8988T (cell line): Measurements from ENCODE around the gene MANBA.
"Not testable (repeated sequence)": the region's sequence is repeated elsewhere in the genome, so short reads cannot be mapped to it uniquely, and the experiment has no call there.

ENCODE experiments used
- DNase-seq: peaks from one replicate; pipeline ENCODE4 v3.0.0; 2011

MANBA gene

GRCh38 chr4:102718833-102719575 lies 41.8 kb downstream of the MANBA start:
- DNase-seq: not testable (repeated sequence)

GRCh38 chr4:102717448-102718092 lies 43.2 kb downstream of the MANBA start:
- DNase-seq: no peak

GRCh38 chr4:102715057-102715456 lies 45.7 kb downstream of the MANBA start:
- no peak for DNase-seq

- not testable (repeated sequence) for DNase-seq
Measured at GRCh38 chr4:102713774-102714173, 47.0 kb downstream of the MANBA start.

GRCh38 chr4:102713096-102713495 lies 47.7 kb downstream of the MANBA start:
- DNase-seq: no peak

- DNase-seq: no peak
Measured at GRCh38 chr4:102710986-102711385, 49.8 kb downstream of the MANBA start.

GRCh38 chr4:102709060-102709459 lies 51.7 kb downstream of the MANBA start:
- DNase-seq: not testable (repeated sequence)

GRCh38 chr4:102707150-102707549 lies 53.6 kb downstream of the MANBA start:
- DNase-seq: no peak

GRCh38 chr4:102705391-102705935 lies 55.3 kb downstream of the MANBA start:
- no peak for DNase-seq

GRCh38 chr4:102696758-102697157 lies 64.0 kb downstream of the MANBA start:
- no peak for DNase-seq

GRCh38 chr4:102694791-102695190 lies 66.0 kb downstream of the MANBA start:
- DNase-seq: no peak

GRCh38 chr4:102693861-102694260 lies 66.9 kb downstream of the MANBA start:
- DNase-seq: no peak

GRCh38 chr4:102693262-102693850 lies 67.4 kb downstream of the MANBA start:
- no peak for DNase-seq

GRCh38 chr4:102692474-102692873 lies 68.3 kb downstream of the MANBA start:
- no peak for DNase-seq

GRCh38 chr4:102687982-102688433 lies 72.8 kb downstream of the MANBA start:
- DNase-seq: no peak

GRCh38 chr4:102687373-102687981 lies 73.3 kb downstream of the MANBA start:
- no peak for DNase-seq

GRCh38 chr4:102685768-102686167 lies 75.0 kb downstream of the MANBA start:
- no peak for DNase-seq

GRCh38 chr4:102684610-102685052 lies 76.1 kb downstream of the MANBA start:
- DNase-seq: no peak

GRCh38 chr4:102683881-102684609 lies 76.7 kb downstream of the MANBA start:
- no peak for DNase-seq

GRCh38 chr4:102678695-102679335 lies 82.0 kb downstream of the MANBA start:
- DNase-seq: no peak

- no peak for DNase-seq
Measured at GRCh38 chr4:102678107-102678506, 82.7 kb downstream of the MANBA start.

- no peak for DNase-seq
Measured at GRCh38 chr4:102675141-102675540, 85.6 kb downstream of the MANBA start.
